ENCODE results near the gene TPCN2. TPM values are rescaled to one million over a fixed set of nuclear protein-coding genes. Genes with fewer than 3 reads are reported as not detected.
A peak's percentile ranks its signal among the peaks of the same experiment; 100 is the strongest.
"Not testable (repeated sequence)": the region's sequence is repeated elsewhere in the genome, so short reads cannot be mapped to it uniquely, and the experiment has no call there.

TPCN2 gene
- total RNA-seq, 1 donor from 2014 or later: 7.9 TPM

DNA sequence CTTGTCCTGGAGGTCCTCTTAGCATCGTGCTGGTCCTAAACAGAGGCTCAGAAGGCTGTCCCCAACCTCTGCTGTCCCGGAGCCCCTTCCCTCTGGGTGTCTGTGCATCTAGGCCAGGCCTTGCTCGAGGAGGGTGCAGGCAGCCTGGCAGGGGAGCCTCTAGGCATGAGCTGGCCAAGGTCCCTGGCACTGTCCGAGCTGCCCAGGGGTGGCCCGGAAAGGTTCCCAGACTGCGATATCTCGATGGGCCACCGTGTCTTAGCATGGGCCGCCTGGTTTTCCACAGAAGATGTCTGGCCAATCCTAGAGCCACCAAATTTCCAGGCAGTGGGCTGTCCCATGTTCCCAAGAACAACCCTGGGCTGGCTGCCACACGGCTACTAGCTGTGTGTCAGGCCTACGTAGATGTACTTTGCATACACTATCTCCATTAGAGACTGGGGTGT, 82.4 kb downstream of the TPCN2 start:
- DNase-seq: peak; percentile 72
- ATAC-seq: peak; percentile 83
- intact Hi-C loops (cut with micrococcal nuclease): no loop called here

DNA sequence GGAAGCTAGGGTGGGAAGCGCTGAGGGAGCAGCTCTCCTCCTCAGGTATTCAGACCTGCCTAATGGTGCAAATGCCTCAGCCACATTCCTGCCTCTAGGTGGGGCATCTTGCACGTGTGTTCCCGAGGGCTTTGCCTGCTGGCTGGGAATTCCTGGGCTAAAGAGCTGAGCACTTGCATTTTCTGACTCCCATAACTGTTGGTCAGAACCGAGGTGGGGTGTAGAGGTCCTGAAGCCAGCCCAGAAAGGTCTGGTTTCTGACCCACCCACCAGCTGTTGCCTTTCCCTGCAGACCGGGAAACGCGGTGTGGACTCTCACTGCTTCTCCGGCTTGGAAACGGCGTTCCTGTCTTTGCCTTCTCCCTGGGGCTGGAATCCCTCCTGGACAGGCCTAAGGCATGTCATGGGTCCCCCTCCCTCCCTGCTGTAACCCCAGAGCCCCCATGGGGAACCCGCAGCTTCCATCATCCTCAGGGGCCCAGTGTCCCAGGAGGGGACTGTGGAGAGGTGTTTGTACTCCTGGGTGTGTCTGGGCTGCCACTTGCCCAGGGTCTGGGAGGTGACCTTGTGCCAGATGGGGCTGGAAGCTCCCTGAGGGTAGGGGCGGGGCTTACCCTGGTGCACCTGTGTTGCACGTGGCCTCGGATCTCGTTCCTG, 83.0 kb downstream of the TPCN2 start:
- ATAC-seq: peak; percentile 87
- intact Hi-C loops (cut with micrococcal nuclease): no loop called here
- DNase-seq: peak; percentile 73

DNA sequence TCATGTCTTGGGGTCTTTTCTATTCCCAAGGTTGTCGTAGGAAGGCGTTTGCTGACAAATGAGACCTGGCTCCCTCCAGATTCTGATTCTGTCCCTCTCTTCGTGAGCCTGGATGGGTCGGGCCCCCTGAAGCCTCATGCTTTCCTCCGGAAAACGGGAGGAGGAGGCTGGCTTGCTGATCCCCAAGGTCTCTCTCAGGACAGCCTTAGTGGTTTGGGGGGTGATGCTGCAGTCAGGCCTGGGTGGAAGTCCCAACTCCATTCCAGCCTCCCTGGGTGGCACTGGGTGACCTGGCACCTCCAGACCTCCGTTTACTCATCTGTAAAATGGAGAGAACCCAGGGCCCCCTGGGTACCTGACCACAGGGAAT, 83.6 kb downstream of the TPCN2 start:
- ATAC-seq (no peak), DNase-seq (no peak)
- intact Hi-C loops (cut with micrococcal nuclease): no loop called here

DNA sequence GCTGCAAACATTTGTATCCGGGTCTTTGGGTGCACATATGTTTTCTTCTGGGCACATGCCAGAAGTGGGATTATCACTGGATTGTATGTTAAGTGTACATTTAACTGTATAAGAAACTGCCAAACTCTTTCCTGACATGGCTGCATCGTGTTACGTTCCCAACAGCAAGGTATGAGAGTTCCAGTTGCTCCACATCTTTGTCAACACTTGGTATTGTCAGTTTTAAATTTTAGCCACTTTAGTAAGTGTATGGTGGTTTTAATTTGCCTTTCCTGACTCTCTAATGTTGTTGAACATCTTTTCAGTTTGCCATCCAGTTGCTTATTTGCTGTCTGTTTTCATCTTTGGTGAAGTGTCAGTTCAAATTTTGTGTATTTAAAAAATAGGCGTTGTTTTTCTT, 84.5 kb downstream of the TPCN2 start:
- DNase-seq (no peak), ATAC-seq (no peak)
- intact Hi-C loops (cut with micrococcal nuclease): no loop called here

DNA sequence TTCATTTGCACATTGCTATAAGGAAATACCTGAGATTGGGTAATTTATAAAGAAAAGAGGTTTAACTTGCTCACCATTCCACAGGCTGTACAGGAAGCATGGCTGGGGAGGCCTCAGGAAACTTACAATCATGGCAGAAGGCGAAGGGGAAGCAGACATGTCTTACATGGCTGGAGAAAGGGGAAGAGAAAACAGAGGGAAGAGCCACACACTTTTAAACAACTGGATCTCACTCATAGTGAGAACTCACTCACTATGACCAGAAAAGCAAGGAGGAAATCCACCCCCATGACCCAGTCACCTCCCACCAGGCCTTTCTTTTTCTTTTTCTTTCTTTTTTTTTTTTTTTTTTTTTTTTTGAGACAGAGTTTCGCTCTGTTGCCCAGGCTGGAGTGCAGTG, 85.5 kb downstream of the TPCN2 start:
- intact Hi-C loops (cut with micrococcal nuclease); ATAC-seq; DNase-seq: not testable (repeated sequence)

DNA sequence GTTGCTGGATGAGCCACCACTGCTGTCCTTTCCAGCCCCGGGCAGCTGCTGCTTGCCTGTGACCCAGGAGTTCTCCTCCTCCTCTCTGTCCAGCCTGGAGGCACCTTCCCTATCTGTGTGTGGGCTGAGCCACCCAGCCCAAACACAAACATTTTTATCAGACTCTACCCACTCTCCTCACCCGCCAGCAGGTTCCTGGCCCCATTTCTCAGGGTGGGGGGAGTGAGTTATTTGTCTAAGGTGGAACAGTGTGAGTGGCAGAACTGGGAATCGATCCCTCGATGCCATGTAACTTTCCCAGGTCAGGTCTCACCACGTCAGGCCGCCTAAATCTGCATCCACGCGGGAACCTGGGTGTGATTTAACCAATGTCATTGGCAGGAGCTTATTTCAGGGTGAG, 86.2 kb downstream of the TPCN2 start:
- intact Hi-C loops (cut with micrococcal nuclease): no loop called here
- ATAC-seq: no peak
- DNase-seq: no peak

DNA sequence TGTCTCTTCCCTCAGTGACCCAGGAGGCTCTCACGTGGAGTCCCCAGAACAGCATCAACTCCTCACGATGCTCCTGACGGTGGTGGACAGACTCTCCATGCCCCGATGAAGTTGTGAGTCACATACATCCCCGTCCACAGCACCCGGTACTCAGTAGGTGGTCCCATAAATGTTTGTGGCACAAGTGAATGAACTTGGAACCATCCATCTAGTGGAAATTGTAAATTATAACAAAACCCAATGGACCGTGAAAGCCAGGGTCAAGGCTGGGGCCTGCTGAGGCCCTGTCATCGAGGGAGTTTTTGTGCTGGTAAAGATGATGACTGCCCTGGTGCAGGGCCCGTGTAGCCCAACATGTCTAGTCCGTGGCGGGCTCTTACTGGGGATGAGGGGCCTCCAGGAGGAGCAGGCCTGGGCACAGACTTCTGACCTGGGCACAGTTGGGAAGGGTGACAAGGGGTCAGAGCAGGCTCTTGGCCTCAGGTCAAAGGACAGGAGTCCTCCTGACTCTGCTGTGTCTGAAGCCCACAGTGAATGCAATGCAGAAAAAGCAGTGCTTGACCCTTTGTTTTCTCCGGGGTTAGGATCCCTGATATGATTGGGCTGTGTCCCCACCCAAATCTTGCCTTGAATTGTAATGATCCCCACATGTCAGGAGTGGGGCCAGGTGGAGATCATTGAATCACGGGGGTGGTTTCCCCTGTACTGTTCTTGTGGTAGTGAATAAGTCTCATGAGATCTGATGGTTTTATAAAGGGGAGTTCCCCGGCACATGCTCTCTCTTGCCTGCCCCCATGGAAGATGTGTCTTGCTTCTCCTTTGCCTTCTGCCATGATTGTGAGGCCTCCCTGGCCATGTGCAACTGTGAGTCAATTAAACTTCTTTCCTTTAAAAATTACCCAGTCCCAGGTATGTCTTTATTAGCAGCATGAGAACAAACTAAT, 87.0 kb downstream of the TPCN2 start:
- no peak for DNase-seq
- no peak for ATAC-seq
- intact Hi-C loops (cut with micrococcal nuclease): no loop called here

DNA sequence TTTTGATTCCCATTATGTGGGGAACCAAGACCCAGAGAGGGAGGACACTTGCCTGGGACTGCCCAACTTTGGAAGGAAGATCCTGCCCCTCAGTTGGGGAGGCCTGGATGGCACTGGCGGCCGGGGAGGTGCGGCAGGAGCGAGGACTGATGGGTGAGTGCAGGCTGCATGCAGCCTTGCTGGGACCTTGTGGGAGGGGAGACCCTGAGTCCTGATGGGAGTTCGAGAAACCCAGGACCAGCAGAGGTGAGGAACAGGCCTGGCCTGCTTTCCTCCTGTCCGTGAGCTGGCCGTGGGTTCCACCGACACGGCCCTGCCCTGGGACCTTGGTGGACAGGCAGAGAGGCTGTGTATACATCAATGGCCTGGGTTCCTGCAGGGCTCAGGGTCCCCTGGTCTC, 87.7 kb downstream of the TPCN2 start:
- intact Hi-C loops (cut with micrococcal nuclease): no loop called here
- ATAC-seq (no peak), DNase-seq (no peak)

DNA sequence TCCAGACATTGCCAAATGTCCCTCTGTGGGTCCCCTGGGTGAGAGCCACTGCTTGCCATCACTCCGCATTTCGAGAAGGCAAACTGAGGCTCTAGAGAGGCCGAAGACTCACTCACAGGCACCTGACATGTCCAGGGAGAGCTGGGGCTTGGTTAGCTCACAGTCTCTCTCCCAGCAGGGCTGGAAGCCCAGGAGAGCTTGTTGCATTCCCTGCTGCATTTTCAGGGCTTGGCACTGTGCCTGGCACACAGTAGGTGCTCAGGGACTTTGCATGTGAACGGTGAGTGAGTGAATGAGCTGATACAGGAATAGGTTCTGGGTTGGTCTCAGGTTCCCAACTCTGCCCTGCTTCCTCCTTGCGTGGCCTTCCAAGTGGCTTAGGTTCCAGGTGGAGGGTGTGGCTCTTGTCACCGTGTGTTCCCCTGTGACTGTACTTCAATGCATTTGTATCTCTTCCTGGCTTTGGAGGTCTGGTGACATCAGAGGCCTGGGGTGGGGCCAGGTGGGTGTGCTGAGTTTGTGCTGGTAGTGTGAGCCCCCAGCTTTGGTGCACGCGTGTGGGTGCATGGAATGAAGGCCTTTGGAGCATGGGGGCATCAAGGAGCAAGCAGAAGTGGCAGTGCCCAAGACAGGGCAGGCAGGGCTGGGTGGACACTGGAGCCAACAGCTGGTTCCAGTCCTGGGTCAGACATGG, 88.6 kb downstream of the TPCN2 start:
- intact Hi-C loops (cut with micrococcal nuclease): no loop called here
- DNase-seq (no peak), ATAC-seq (no peak)

DNA sequence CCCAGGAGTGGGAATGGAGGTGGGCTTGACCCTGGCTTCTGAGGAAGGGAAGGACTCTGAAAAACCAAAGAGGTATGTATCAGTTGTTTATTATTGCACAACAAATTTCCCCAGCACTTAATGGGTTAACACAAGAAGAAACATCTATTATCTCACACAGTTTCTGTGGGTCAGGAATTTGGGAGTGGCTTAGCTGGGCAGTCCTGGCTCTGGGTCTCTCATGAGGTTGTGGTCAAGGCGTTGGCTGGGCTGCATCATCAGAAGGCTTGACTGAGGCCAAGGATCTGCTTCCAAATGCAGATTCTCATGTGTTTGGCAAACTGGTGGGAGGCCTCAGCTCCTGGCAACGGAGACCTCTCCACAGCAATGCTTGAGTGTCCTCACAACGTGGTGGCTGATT, 89.5 kb downstream of the TPCN2 start:
- intact Hi-C loops (cut with micrococcal nuclease): no loop called here
- DNase-seq (no peak), ATAC-seq (no peak)

DNA sequence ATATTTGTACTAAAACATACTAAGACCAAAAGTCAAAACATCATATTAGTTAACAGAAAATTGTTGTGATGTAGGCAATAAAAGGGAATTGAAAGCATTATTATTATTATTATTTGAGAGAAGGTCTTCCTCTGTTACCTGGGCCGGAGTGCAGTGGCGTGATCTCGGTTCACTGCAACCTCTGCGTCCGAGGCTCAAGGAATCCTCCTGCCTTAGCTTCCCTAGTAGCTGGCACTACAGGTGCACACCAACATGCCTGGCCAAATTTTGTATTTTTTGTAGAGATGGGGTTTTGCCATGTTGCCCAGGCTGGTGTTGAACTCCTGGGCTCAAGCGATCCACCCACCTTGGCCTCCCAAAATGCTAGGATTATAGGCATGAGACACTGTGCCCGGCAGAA, 91.4 kb downstream of the TPCN2 start:
- DNase-seq; intact Hi-C loops (cut with micrococcal nuclease); ATAC-seq: not testable (repeated sequence)

DNA sequence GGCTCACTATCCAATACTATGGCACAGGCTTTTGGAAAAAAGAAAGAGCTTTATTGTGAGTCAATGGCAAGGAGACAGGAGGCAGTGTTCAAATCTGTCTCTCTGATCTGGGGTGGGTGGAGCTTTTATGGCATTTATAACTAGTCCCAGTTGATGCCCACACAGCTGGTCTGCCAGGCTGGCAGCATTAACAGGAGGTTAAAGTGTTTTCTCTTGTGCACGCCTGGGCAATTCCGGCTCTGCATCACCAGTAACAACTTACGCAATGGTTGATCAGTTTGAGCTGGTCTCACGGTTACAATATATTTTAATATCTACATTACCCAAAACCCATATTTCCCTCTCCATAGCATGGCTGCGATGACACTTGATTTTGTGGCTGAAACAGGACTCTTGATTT, 91.9 kb downstream of the TPCN2 start:
- no peak for DNase-seq
- no peak for ATAC-seq
- intact Hi-C loops (cut with micrococcal nuclease): no loop called here

DNA sequence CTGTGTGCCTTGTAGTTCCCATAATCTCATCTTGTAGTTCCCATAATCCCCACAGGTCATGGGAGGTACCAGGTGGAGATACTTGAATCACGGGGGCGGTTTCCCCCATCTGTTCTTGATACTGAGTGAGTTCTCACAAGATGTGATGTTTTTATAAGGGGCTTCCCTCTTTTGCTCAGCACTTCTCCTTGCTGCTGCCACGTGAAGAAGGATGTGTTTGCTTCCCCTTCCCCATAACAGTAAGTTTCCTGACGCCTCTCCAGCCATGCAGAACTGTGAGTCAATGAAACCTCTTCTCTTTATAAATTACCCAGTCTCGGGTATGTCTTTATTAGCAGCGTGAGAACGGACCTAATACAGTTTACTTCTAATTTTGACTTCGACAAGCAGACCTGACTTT, 93.0 kb downstream of the TPCN2 start:
- no peak for DNase-seq
- ATAC-seq: no peak
- intact Hi-C loops (cut with micrococcal nuclease): no loop called here

DNA sequence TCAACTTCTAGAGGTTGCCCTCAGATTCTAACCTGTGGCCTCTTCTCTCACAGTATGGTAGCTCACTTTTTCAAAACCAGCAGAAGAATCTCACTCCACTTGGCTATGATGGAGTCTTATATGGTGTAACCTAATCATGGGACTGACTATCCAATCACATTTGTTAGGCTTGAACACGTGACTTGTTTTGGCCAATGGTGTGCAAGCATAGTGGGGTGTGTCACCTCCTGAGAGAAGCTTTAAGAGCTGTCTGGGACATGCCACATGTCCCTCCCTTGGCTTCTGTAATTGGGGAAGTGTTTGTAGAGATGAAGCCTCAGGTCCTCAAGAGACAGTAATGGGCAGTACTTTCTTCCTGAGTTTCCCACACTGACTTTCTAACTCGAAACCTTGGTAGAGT, 94.2 kb downstream of the TPCN2 start:
- ATAC-seq: no peak
- DNase-seq: no peak
- intact Hi-C loops (cut with micrococcal nuclease): no loop called here

DNA sequence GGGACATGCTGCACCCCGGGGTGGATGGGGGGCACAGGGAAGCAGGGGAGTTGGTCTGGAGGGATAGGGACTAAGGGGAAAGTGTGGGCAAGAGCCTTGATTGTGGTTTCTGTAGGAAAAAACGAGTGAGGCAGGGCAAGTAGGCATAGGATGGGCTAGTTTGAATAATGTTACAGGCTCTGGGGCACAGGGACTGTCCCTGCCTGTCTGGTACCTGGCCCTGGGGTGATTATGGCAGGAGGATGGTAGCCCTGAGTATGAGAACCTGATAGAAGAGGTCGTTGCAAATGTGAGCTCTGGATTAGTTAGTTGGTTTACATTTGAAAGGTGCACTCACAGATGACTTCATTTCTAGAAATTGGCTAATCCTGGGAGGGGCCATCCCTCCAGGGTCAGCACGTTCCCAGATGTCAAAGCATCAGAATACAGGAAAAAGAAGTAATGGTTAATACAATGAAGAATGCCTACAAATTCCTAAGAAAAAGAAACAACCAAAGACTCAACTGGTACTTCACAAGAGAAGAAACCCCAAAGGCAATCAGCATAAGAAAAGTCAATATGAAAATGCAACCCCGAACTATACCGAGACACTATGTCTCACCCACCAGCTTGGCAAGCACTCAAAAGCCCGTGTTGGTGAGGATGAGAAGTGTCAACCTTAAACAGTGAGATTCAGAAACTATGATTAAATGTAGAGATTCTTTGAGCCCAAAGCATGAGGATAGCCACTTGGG, 95.8 kb downstream of the TPCN2 start:
- intact Hi-C loops (cut with micrococcal nuclease): no loop called here
- DNase-seq: no peak
- no peak for ATAC-seq

DNA sequence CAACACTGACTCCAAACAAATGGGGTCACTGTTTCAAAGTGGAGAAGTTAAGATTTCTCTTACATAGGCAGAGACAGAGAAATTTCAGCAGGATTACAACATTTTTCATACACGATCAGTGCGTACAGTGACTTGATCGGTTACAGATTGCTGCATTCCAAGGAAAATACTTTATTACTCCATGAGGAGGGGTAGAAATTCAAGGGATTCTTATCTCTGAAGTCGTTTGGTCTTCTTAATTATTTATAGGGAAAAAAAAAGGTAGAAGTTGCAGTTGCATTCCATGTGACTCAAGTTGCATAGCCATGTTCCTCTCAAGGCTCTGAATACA, 96.3 kb downstream of the TPCN2 start:
- no peak for ATAC-seq
- no peak for DNase-seq
- intact Hi-C loops (cut with micrococcal nuclease): no loop called here

DNA sequence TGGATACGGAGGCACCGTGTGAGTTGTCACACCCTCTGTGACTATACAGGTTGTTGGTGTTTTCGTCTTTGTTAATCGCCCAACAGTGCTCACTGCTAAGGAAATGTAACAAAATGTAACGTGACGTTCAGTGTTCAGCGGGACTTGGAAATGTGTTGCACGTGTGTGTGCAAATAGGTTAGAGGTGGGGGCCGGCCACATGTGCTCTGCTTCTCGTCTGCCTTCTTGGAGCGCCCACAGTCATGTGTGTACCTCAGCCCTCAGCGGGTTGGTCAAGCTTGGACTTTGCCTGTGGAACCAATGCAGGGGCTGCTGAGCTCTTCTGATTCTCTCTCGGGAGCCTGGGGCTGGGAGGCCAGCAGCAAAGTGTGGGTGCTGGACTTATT, 99.6 kb downstream of the TPCN2 start:
- ATAC-seq: no peak
- no peak for DNase-seq
- intact Hi-C loops (cut with micrococcal nuclease): no loop called here

DNA sequence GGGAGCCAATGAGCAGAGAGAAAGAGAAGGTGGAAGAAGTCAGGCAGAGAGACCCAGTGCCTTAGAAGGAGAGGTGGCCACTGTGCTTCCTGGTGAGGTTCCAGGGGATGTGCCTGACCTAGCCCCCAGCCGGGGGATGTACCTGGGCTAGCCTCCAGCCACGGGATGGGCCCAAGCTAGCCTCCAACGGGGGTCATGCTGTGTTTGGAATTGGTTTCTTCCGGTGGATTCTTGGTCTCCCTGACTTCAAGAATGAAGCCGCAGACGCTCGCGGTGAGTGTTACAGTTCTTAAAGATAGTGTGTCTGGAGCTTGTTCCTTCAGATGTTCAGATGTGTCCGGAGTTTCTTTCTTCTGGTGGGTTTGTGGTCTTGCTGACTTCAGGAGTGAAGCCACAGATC, 100.1 kb downstream of the TPCN2 start:
- no peak for ATAC-seq
- DNase-seq: no peak
- intact Hi-C loops (cut with micrococcal nuclease): no loop called here

DNA sequence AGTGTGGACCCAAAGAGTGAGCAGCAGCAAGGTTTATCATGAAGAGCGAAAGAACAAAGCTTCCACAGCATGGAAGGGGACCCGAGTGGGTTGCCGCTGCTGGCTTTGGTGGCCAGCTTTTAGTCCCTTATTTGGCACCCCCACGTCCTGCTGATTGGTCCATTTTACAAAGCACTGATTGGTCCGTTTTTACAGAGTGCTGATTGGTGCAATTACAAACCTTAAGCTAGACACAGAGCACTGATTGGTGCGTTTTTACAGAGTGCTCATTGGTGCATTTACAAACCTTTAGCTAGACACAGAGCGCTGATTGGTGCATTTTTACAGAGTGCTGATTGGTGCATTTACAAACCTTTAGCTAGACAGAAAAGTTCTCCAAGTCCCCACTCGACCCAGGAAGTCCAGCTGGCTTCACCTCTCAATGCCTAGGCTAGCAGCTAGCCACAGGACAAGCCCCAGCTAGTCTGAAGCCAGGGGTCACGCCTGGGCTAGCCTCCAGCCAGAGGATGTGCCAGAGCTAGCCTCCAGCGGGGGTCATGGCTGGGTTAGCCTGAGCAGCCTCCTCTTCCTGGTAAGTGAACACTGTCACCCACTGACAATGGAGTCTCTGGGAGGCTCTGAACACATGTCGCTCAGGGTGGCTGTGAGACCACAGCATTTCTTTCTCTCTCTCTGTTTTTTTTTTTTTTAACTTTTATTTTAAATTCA, 100.8 kb downstream of the TPCN2 start:
- DNase-seq; intact Hi-C loops (cut with micrococcal nuclease); ATAC-seq: not testable (repeated sequence)
